SU-DHL-6 (cell line): ENCODE measurements around the gene EPHA7.

Experiments
- H2AFZ ChIP-seq: fragments of 200-600 bp; sonication (generic); 2 replicates; pipeline ENCODE4 v1.6.1; 2014; ENCODE audit warnings: low read depth, mild to moderate bottlenecking, moderate library complexity, mixed read lengths, antibody characterized with exemption, low read length; ENCODE audit not compliant: severe bottlenecking
- H3F3A ChIP-seq: fragments of 200-600 bp; shearing (Covaris generic); 2 replicates; pipeline ENCODE4 v1.6.0; 2016; ENCODE audit warnings: antibody characterized with exemption, mild to moderate bottlenecking; ENCODE audit not compliant: insufficient read depth
- H3K27ac ChIP-seq: fragments of 200-600 bp; sonication (generic); 2 replicates; pipeline ENCODE4 v1.5.1; 2016; ENCODE audit warnings: low read depth, mild to moderate bottlenecking, low read length, moderate library complexity, mixed read lengths
- H3K27me3 ChIP-seq: fragments of 200-600 bp; sonication (generic), shearing (Covaris generic); 2 replicates; pipeline ENCODE4 v1.6.0; 2014; ENCODE audit warnings: mild to moderate bottlenecking, low read length
- H3K36me3 ChIP-seq: fragments of 200-600 bp; sonication (generic); 2 replicates; pipeline ENCODE4 v1.6.1; 2014; ENCODE audit warnings: mild to moderate bottlenecking, low read length, mixed read lengths
- H3K4me2 ChIP-seq: fragments of 300-600, 200-600 bp; shearing (Covaris generic), sonication (generic); 2 replicates; pipeline ENCODE4 v1.6.0; 2014; ENCODE audit warnings: low read length, low read depth, mild to moderate bottlenecking; ENCODE audit not compliant: poor library complexity, severe bottlenecking
- H3K4me3 ChIP-seq: fragments of 200-600 bp; sonication (generic); 2 replicates; pipeline ENCODE4 v1.5.1; 2014; ENCODE audit warnings: antibody characterized with exemption, low read length, mild to moderate bottlenecking, mixed read lengths; ENCODE audit not compliant: insufficient read depth, poor library complexity, severe bottlenecking
- H3K79me2 ChIP-seq: fragments of 200-600 bp; sonication (generic); 2 replicates; pipeline ENCODE4 v1.6.1; 2014; ENCODE audit warnings: mild to moderate bottlenecking, low read length, moderate library complexity; ENCODE audit not compliant: insufficient read depth
- H3K9ac ChIP-seq: fragments of 200-600 bp; sonication (generic); 2 replicates; pipeline ENCODE4 v1.7.0; 2014; ENCODE audit warnings: mild to moderate bottlenecking, low read length
- H3K9me2 ChIP-seq: fragments of 200-600 bp; sonication (generic); replicated peaks from 2 replicates; pipeline ENCODE4 v1.6.1; 2014; ENCODE audit warnings: low read length; ENCODE audit not compliant: insufficient read depth
- H3K9me3 ChIP-seq: fragments of 200-600 bp; sonication (generic); 2 replicates; pipeline ENCODE4 v1.6.1; 2014; ENCODE audit warnings: low read length, mixed read lengths; ENCODE audit not compliant: insufficient read depth
- H4K20me1 ChIP-seq: fragments of 200-600 bp; sonication (generic); 2 replicates; pipeline ENCODE4 v1.6.1; 2014; ENCODE audit warnings: low read depth, mild to moderate bottlenecking, antibody characterized with exemption, low read length, moderate library complexity, mixed read lengths
- CTCF ChIP-seq: fragments of 200-600 bp; sonication (generic); IDR thresholded peaks from one replicate; pipeline ENCODE4 v1.5.1; 2017; ENCODE audit warnings: antibody characterized with exemption, mild to moderate bottlenecking, low read length, moderate library complexity; ENCODE audit not compliant: insufficient read depth, poor library complexity, severe bottlenecking
- EZH2phosphoT487 ChIP-seq: fragments of 200-600 bp; sonication (generic), shearing (Covaris generic); conservative IDR thresholded peaks from 2 replicates; pipeline ENCODE4 v1.6.1; 2018; ENCODE audit warnings: mild to moderate bottlenecking, antibody characterized with exemption, low read length, moderate library complexity, mixed read lengths

The EPHA7 gene

GRCh38 chr6:93243231-93243778 lies 176.1 kb downstream of the EPHA7 start:
- Histone ChIP-seq H3K36me3 (no peaks in the 10 kb centered on the region), H3K79me2 (no peaks in the 10 kb centered on the region), H3K9me2 (no peaks in the 10 kb centered on the region), H3K27ac (no peak overlapping the region), H3K27me3 (no peaks in the 10 kb centered on the region), H3K4me3 (no peak overlapping the region), H3F3A (no peaks in the 10 kb centered on the region), H3K4me2 (no peak overlapping the region), H4K20me1 (no peaks in the 10 kb centered on the region), H3K9ac (no peak overlapping the region), H3K9me3 (no peaks in the 10 kb centered on the region), H2AFZ (no peak overlapping the region)
- TF ChIP-seq CTCF = no peak
- TF ChIP-seq EZH2phosphoT487 = no peak

- Histone ChIP-seq H4K20me1 (no peaks in the 10 kb centered on the region), H3K27ac (no peak overlapping the region), H3K79me2 (no peaks in the 10 kb centered on the region), H3F3A (no peaks in the 10 kb centered on the region), H3K4me2 (no peak overlapping the region), H3K9me2 (no peaks in the 10 kb centered on the region), H3K36me3 (no peaks in the 10 kb centered on the region), H3K4me3 (no peak overlapping the region), H3K9ac (no peak overlapping the region), H3K9me3 (no peaks in the 10 kb centered on the region), H3K27me3 (no peaks in the 10 kb centered on the region), H2AFZ (no peak overlapping the region)
- TF ChIP-seq CTCF (no peak), EZH2phosphoT487 (no peak)
Observed at GRCh38 chr6:93242049-93242448, 177.3 kb downstream of the EPHA7 start.

- H3K9me3 ChIP-seq = no peaks in the 10 kb centered on the region
- no peak overlapping the region for H3K9ac ChIP-seq
Observed at GRCh38 chr6:93238632-93239031, 180.7 kb downstream of the EPHA7 start.

More at GRCh38 chr6:93238632-93239031, 180.7 kb downstream of the EPHA7 start:
- no peaks in the 10 kb centered on the region for H3K36me3 ChIP-seq
- no peaks in the 10 kb centered on the region for H3F3A ChIP-seq
- no peaks in the 10 kb centered on the region for H4K20me1 ChIP-seq
- no peaks in the 10 kb centered on the region for H3K9me2 ChIP-seq
- TF ChIP-seq EZH2phosphoT487 (no peak), CTCF (no peak)
- H3K4me3 ChIP-seq = no peak overlapping the region
- H3K27ac ChIP-seq = no peak overlapping the region
- no peaks in the 10 kb centered on the region for H3K27me3 ChIP-seq
- no peak overlapping the region for H2AFZ ChIP-seq
- no peaks in the 10 kb centered on the region for H3K79me2 ChIP-seq
- no peak overlapping the region for H3K4me2 ChIP-seq
